Measurements from ENCODE around the gene ENPP5.

DNA sequence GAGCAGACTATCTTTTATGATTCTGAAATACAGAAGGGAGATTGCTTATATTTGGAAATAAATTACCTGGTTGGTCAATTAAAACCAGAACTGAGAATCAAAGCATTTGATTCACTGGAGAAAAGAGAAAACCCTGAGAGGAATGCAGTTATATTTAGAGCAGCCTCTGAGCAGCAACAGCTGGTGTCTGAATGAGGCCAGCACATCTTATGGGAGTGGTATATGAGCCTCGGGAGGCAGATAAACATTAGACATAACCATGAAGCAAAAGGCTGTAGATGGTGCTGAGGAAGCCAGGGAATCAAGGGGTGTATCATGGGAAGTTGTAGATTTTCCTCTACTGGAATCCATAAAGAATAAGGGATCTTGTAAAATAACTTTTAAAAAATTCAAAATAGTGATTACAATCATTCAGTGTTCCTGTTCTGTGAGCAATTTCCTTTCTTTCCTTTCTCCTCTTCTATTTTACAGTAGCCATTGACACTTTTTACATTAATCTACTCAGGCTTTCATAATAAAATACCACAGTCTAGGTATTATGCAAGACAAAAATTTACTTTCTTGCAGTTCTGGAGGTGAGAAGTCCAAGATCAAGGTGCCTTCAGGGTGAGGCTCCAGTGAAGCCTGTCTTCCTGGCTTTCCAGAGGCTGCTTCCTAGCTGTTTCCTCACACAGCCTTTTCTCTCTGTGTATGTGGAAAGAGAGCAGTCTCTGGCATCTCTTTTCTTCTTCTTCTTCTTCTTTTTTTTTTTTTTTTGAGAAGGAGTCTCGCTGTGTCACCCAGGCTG, 32.8 kb upstream of the ENPP5 start:
- TF ChIP-seq, protein P1, sequence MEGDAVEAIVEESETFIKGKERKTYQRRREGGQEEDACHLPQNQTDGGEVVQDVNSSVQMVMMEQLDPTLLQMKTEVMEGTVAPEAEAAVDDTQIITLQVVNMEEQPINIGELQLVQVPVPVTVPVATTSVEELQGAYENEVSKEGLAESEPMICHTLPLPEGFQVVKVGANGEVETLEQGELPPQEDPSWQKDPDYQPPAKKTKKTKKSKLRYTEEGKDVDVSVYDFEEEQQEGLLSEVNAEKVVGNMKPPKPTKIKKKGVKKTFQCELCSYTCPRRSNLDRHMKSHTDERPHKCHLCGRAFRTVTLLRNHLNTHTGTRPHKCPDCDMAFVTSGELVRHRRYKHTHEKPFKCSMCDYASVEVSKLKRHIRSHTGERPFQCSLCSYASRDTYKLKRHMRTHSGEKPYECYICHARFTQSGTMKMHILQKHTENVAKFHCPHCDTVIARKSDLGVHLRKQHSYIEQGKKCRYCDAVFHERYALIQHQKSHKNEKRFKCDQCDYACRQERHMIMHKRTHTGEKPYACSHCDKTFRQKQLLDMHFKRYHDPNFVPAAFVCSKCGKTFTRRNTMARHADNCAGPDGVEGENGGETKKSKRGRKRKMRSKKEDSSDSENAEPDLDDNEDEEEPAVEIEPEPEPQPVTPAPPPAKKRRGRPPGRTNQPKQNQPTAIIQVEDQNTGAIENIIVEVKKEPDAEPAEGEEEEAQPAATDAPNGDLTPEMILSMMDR (IDR thresholded peaks at IDR 0.05): no peak
- TF ChIP-seq SIN3A (IDR thresholded peaks at IDR 0.05; ENCODE audit: borderline replicate concordance, insufficient read depth, low read depth, low read length): no peak
- TF ChIP-seq REST (IDR thresholded peaks at IDR 0.05; ENCODE audit: insufficient read depth in 1 of 2, low read depth in 2 of 2, low read length in 1 of 2): no peak
- TF ChIP-seq POLR2AphosphoS5 (IDR thresholded peaks at IDR 0.05; ENCODE audit: low read depth, low read length): no peak
- no peak for TF ChIP-seq TCF7L2 (IDR thresholded peaks at IDR 0.05; ENCODE audit: low read depth, low read length)
